NCI-H524 treated with DMSO at 0.1 percent for 48 hours (cell line): Measurements from ENCODE around the gene EYA2.
"Not testable (repeated sequence)": the region's sequence is repeated elsewhere in the genome, so short reads cannot be mapped to it uniquely, and the experiment has no call there.

Experiments
- DNase-seq: peaks from one replicate; lab custom pipeline; 2025; lab: John Stamatoyannopoulos, UW

The EYA2 gene

DNA sequence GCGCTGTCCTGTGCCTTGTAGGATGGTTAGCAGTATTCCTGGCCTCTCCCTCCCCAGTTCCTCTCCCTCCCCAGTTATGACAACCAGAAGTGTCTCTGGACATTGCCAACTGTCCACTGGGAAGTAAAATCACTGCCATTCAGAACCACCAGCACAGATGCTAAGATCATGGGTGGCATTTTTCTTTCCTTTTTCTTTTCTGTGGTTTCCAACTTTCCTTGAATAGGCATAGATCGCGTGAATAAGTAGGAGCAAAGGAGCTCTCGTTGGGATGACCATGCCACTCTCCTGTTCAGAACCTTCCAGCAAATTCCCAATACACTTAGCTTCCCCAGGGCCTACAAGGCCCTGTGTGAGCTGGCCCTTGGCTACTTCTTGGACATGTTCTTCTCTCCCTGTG is 59.0 kb downstream of the EYA2 start:
- no peak for DNase-seq

DNA sequence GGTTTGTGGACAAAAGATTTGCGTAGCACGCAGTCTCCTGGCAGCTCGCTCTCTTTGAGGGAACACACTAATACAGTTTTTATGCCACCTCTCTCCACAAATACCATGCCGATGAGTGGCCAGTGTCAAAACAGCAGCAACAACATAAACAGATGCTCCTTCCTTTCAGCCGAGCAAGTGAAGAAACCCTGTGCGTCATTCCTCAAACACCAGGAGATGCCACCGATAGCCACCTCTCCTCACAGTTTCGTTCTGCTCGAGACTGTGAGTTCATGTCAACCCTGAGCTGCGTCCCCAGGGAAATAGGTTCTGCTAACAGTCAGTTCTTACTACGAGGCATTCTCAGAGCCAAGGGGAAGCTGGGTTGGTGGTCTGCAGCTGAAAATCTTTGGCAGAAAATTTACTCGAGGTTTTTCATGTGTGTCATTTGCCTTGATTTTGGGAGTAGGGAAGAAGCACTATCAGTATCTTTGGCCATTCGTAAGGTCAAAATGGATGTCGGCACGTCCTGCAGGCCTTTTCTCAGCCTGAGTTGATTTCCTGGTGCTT is 59.9 kb downstream of the EYA2 start:
- no peak for DNase-seq

DNA sequence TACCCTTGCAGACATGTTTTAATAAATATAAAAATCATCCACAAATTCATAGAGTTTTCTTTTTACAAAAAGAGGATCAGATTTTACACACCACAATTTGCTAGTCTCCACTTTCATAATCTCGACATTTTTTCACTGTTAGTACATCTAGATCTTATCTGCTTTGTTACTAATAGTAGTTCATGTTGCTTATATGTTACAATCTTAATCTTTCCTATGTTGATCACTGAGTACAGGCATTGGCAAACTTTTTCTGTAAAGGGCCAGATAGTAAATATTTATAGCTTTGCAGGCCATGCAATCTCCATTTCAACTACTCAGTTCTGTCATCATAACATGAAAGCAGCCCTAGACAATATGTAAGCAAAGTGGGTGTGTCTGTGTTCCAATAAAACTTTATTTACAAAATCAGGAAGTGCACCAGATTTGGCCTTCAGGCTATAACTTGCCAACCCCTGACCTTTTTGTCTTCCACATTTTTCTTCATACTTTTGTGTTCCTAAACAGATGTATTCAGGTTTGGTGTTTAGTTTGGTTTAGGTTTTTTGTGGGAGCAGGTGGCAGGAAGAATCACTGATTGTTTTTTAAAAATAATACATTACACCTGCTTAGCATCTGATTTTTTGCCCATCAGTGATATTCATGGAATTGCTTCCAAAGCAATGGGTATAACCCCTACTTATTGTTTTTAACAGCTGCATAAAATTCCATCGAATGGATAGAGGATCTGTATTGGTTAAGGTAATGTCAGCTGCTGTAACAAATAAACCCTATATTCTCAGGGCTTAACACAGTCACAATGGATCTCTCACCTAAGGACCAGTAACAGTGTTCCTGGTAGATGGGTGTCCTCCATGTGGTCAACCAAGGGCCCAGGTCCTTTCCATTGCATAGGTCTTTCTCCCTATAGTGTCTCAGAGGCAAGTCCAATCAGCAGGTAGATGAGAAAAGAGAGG is 61.2 kb downstream of the EYA2 start:
- no peak for DNase-seq

DNA sequence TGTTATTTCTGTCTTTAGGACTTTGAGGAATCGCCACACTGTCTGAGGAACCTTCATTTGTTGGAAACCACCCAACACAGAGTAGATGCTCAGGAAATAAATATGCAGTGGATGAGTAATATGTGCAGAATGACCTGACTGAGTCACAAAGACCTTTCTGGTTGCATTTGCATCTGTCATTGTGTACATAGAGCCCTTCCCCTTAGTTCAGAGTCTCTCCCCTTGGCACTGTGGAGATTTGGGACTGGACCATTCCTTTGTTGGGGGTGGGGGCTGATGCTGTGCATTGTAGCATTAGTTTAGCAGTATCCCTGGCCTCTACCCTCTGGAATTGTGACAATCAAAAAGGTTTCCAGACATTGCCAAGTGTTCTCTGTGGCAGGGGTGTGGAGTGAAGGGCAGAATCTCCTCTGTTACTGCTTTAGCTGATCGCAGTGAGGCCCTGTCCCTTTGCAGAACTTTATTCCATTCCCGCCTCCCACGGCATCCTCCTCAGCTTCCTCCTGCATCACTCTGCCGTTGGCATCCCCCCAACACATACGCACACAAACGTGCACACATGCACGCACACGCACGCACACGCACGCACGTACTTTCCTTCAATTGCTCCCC is 64.5 kb downstream of the EYA2 start:
- no peak for DNase-seq

DNA sequence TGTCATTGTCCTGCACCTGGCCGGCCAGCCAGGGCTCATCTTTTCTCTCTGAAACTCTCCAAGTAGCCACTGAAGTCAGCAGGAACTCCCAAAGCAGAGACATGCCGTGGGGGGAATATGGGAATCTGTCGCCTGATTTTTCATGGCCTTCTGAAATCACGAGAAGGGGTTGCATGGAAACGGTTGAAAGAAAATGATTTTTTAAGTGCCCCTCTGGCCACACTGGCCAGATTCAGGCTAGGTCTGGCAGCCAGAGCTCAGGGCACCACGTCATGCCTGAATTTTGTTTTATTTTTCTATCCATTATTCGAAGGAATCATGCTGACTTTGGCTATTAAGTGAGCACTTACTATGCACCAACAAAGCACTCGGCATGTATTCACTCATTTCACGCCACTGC is 65.2 kb downstream of the EYA2 start:
- DNase-seq: no peak

DNA sequence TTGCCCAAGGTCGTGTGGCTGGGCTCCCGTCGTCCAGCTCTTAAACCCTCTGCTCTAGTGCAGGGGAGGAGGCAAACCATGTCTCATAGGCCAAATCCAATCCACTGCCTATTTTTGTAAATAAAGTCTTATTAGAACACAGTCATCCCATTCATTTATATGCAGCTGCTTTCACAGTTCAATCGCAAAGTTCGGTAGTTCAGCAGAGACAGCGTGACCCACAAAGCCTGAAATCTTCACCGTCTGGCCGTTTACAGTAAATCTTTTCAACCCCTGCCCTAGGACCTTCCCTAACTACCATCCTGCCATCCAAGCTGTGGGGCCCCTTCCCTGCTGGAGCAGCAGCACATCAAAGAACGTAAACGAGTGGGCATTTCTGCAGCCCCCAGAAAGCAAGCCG is 65.9 kb downstream of the EYA2 start:
- DNase-seq: no peak

DNA sequence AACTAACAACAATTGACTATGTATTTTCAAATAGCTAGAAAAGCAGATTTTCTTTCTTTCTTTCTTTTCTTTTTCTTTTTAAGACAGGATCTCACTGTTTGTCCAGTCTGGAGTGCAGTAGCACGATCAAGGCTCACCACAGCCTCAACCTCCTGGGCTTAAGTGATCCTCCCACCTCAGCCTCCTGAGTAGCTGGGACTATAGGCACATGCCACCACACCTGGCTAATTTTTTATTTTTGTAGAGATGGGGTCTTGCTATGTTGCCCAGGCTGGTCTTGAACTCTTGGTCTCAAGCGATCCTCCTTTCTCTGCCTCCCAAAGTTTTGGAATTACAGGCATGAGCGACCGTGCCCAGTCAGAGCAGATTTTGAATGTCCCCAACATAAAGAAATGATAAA is 67.3 kb downstream of the EYA2 start:
- DNase-seq: not testable (repeated sequence)

DNA sequence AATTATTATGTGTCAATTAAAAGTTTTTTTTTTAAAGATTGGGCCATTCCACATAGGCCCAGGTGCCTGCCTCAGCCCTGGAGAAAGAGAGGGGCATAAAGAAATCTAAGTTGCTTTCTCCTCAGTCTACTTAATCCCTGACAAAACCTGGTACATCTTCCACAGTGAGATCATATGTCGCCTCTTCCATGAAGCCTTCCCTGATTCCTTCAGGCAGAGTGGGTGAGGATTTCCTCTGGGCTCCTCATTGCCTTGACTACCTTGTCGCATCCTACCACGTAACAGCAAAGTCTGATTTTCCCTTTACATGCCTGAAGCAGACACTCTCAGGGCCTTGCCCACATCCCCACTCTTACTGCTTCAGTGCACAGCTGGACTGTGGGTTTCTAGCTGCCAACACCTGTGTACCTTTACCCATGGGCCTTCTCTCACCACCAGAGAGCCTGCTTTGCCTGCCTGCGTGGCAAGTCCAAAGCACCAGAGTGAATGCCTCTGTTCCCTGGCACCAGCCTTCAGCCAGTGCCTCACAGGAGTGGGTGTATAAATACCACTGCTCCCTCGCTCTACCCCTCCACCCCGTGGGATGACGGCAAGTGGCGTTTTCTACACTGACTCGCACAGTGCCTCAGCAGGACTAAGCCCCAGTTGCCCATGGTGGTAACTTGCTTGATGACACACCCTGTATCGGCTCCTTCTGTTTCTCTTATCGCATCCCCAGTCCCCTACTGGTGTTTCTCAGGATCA is 68.0 kb downstream of the EYA2 start:
- DNase-seq: no peak

DNA sequence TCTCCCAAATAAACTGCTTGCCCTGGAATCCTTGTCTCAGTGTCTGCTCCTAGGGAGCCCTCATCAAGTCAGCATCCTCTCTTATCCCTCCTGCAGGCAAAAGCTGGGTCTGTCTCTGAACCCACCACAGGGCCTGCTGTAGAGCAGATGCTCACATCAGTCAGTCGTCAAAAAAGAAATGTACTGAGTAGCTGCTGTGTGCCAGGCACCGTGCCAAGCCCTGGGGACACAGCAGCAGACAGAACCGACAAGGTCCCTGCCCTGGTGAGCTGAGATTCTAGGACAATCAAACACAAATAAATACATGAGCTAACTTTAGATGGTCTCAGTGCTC is 68.5 kb downstream of the EYA2 start:
- no peak for DNase-seq

DNA sequence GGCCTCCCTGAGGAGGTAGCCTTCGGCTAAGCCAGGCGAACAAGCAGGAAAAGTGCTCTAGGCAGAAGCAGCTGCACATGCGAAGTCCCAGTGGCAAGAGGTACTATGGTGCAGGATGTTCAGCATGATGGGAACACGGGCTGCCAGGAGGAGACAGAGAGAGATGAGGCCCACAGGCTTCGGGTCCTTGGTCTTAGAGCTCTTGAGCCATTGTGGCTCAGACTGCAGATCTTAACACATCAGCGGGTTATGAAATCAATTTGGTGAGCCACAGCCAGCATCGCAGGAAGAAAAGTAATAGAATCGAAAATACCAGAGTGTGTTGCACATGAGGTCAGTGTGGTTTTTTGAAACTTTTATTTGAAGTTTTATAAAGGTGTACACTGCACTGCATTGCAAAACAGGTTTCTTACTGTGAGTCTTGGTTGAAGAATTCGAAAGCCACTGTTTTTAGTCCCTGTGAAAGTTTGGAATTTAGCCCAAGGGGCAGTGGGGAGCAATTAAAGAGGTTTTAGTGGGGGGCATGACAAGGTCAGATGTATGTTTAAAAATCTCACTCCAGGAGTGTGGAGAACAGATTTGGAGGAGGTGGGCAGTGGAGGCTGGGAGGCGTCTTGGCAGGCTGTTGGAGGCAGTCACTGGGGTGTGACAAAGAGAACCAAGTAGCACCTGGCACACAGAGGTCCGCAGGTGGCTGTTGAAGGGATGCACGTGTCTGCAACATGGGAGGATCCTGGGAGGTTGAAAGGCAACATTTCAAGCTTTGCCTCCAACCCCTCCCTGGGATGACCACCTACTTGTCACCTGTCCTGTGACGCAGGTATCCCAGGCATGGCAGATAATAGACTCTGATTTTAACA is 69.3 kb downstream of the EYA2 start:
- peak; percentile 29 for DNase-seq

DNA sequence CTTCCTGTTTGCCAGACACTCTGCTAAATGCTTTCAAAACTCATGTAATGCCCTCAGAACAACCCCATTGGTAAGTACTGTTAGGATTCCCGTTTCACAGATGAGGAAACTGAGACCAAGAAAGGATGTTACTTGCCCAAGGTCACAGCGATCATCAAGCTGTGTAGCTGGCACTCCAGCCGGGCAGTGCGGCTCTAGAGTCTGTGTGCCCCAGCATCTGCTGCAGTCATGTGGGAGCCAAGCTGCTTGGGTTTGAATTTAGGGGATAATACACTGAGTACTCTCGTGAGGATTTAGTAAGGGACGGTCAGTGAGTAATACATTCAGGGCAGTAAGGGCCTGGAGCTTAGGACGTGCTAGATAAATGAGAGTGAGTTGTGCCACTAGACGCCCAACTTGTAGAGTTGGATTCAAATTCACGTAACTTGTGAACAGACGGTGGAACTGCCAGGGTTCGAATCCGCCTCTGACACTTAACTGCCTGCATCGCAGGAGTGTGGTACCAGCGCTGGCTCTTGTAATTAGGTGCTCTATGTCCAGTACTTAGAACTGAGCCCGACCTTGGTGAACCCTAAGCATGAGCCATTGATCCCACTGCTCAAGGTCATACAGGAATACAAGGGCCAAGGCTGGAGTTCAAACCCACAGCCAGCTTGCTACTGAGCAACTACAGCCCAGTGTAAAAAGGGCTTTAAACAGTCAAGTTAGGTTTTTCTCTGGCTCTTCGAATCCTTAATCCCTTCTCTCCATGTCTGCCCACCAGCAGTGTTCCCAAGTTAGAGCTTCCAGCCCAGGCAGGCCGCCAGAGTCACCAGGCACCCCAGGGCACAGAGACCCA is 70.2 kb downstream of the EYA2 start:
- peak; percentile 33 for DNase-seq

DNA sequence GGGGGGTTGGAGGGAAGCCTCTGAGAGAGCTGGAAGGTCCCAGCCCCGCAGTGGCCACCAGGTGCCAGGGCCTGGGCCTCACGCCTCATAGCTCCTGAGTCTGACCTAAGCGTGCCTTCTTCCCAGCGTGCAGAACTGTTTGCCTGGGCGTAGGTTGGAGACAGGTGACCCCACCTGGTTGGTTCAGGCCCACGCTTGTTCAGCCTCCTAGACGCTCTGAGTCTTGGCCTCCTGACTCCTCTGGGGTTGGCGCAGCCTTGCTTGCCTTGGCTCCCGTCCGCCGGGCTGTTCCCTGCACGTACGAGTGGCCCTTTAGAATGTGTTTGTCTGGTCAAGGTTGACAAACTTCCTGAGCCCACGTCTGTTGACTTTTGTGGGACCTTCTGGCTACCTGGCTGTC is 70.8 kb downstream of the EYA2 start:
- no peak for DNase-seq

DNA sequence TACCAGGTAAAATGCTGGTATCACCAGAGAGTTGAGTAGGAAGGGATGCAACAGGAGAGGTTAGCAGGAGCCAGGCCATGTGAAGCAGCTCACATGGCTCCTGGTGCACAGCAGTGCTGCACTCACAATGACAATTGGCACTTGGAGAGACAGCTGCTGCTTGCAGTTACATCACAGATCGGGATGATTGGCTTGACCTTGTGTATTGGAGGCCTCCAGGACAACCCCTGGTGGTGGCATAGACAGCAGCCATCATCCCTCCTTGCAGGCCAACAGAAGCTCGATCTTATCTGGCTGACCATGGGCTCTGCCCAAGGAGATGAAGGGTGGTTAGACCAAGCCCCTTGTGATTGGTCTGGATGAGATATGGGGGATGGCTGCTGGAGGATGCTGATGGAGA is 73.0 kb downstream of the EYA2 start:
- DNase-seq: peak; percentile 12

DNA sequence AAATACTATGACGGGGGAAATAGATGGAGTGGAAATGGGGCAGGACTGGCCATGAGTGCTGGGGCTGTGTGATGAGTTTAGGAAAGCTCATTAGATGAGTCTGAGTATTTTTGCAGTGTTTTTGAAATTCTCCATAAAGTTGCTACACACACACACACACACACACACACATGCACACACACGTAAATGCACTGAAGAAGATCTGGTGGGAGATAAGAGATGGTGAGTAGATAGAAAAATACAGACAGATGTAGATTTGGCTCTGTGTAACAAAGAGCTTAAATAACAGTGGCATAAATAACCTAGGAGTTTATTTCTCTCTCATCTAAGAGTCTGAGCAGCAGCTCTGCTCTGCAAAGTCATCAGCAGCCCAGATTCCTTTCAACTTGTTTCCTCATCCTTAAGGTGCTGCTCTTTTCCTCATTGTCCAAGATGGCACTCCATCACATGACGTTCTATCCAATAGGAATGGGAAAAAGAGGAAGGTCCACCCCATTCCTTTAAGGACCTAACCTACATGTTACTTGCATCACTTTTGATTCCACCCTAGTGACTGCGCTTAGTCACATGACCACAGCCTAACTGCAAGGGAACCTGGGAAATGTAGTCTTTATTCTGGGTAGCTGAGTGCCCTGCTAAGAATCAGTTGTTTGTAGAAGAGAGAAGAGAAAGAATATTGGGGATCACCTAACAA is 76.4 kb downstream of the EYA2 start:
- peak; percentile 87 for DNase-seq

DNA sequence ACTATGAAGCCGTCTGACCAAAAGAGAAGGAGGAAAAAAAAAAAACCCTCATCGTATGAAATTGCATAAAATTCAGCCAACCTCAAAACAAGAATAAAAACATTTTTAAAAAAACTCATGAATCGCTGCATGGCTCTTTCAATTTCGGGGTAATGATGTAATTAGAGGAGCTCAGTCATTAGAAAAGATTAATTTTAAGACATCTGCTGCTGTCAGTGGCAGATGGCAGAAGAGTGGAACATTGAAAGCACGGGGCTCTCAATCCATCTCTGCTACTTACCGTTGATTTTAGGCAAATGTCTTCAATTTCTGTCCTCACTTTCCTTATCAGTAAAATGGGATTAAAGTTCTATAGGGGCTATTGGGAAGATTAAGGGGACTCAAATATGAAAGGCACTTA is 79.1 kb downstream of the EYA2 start:
- DNase-seq: peak; percentile 97

DNA sequence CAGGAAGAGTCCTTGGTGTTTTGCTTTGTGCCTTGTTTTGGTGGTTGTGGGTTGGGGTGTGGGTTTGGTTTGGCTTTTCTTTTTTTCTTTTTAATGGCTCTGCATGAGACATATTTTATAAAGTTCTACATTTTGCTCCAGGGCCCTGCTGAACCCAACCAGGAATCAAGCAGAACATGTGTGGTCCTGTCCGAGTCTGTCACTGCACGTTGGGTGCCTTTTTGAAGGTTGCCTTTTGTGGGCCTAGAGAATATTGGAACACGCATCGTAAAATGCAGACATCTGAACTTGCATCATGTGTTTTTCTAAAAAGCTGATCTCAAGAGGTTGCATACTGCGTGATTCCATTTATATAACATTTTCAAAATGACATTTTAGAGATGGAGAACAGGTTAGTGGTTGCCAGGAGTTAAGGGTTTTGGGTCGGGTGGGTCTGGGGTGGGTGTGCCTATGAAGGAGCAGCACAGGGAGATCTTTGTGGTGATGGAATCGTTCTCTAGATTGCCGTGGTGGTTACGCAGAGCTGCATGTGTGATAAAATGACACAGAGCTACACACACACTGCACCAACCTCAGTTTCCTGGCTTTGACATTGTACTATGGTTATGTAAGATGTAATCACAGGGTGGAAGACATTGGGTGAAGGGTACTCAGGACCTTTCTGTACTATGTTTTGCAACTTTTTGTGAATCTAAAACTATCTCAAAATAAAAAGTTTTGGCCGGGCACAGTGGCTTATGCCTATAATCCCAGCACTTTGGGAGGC is 80.2 kb downstream of the EYA2 start:
- no peak for DNase-seq

DNA sequence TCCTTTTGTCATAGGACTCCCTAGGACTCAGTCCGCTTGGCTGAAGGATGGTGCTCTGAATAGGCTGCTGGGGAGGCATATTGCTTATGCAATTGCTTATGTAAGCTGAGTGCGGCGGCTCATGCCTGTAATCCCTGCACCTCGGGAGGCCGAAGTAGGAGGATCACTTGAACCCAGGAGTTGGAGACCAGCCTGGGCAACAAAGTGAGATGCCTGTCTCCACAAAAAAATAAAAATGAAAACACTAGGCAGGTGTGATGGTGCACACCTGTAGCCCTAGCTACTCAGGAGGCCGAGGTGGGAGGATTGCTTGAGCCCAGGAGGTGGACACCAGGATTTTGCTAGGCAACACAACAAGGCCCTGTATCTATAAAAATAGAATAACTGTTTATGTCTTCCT is 81.3 kb downstream of the EYA2 start:
- no peak for DNase-seq

DNA sequence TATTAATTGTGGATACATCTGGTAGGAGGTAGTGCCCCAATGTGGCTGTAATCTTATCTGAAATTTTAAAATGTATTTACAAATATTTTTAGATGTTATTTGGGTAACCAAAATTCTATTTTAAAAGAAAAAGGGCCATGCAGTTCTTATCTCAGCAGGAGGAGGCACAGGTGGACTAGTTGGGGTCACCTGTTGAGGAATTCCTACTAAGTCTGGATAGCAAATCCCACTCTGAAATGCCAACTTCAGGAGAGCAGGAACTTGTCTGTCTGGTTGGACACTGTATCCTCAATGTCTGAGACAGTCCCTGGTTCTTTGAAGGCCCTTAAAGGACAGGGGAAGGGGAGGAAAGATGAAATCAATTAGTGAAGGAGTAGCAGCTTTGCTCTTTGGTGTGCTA is 82.6 kb downstream of the EYA2 start:
- DNase-seq: no peak

DNA sequence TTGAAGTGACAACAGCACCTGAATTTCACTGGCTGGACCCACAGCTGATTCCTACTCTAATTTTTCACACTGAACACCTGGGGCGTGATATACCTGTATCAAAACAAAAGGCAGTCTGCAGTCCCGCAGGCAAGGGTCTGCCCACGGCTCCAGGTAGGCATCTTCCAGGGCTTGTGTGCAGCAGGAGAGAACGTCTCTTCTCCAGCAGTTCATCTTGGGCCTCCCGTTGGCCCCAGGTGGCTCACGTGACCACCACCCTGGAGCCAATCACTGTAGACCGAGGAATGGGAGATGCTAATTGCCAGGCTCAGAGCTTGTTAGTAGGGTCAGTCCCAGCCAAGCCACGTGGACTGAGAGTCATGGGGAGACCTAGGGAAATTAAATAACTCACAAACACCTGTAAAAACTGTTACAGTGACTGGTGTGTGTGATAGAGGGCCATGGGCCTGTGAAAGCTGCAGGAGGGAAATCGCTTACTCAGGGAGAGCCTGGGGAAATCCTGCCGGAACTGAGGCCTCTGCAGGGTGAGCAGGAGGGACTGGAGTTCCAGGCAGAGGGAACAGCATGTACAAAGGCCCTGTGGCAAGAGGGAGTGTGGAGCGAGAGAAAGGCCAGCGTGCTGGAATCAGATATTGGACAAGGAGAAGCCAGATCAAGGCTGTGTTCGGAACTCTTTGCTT is 83.4 kb downstream of the EYA2 start:
- peak; percentile 56 for DNase-seq
